Activated CD4-positive, alpha-beta T cell treated with anti-CD3 and anti-CD28 coated beads, Interleukin-2, amount 50 U/mL, for 4 hours (primary cell): ENCODE measurements around the gene APOOL.
"Not testable (repeated sequence)": the region's sequence is repeated elsewhere in the genome, so short reads cannot be mapped to it uniquely, and the experiment has no call there.

Experiments used
- DNase-seq, 2 experiments: peaks; one replicate each; pipeline ENCODE4 v3.0.0-alpha.2; 2020

Gene APOOL

GRCh38 chrX:85003655-85004244 is at the start of gene APOOL:
Gene APOOL, plus strand, starts transcription at chrX:85003877. Its CDS starts 36 bp downstream, at chrX:85003913.
- peak; percentile 57 to 62 for DNase-seq

DNA sequence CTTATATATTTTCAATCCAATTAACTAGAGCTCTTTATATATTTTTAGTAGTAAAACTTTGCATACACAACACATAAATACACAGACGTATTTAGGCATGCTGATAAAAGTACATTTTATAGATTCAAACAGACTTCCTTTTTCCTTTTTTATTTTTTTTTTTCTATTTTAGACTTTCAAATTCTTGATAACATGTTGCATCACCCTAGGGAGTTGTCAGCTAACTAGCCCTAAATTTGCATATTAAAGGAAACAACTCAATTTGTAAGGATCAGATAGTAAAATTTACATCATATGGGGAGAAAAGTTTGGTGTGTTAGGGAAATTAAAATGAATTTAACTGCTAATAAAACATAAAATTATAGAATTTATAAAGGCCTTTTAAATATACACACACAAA is 47.4 kb upstream of the APOOL start:
- DNase-seq, result no peak

- no peak for DNase-seq
These were observed 28.9 kb upstream of the APOOL start for GRCh38 chrX:84974803-84975202.

DNA sequence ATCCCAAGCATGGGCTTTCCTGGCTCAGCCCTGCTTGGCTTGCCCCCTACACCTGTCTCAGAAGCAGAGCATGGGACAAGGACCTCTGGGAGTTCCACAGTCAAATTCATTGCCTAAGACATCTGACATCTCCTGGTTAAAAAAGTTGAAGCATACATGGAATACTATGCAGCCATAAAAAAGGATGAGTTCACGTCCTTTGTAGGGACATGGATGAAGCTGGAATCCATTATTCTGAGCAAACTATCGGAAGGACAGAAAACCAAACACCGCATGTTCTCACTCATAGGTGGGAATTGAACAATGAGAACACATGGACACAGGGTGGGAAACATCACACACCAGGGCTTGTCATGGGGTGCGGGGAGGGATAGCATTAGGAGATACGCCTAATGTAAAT is 11.9 kb upstream of the APOOL start:
- DNase-seq, result not testable (repeated sequence)

- no peak for DNase-seq
These were observed 10.5 kb upstream of the APOOL start for GRCh38 chrX:84993150-84993549.

DNA sequence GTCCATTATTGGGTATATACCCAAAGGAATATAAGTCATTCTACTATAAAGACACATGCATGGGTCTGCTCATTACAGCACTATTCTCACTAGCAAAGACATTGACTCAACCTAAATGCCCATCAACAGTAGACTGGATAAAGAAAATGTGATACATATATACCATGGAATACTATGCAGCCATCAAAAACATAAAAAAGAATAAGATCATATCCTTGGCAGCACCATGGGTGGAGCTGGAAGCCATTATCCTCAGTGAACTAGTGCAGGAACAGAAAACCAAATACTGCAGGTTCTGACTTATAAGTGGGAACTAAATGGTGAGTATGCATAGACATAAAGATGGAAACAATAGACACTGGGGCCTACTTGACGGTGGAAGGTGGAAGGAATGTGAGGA is 2.3 kb upstream of the APOOL start:
- DNase-seq, result no peak

- no peak for DNase-seq
These were observed 578 bp downstream of the APOOL start for GRCh38 chrX:85004255-85004654.

DNA sequence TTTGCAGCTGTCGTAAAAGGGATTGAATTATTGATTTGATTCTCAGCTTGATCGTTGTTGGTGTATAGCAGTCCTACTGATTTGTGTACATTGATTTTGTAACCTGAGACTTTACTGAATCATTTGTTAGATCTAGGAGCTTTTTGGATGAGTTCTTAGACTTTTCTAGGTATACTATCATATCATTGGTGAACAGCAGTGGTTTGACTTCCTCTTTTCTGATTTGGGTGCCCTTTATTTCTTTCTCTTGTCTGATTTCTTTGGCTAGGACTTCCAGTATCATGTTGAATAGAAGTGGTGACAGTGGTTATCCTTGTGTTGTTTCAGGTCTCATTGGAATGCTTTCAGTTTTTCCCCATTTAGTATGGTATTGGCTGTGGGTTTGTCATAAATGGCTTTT is 8.4 kb downstream of the APOOL start:
- DNase-seq, result no peak

DNA sequence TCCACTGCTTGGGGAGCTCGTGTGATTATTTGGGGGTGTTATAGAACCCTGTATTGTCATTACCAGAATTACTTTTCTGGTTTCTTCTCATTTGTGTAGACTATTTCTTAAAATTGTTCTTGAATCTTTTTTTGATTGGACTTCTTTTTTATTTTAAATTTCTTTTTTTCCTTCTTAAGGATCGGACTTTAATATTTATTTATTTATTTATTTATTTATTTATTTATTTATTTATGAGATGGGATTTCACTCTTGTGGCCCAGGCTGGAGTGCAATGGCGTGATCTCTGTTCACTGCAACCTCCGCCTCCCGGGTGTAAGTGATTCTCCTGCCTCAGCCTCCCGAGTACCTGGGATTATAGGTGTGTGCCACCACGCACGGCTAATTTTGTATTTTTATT is 11.7 kb downstream of the APOOL start:
- DNase-seq, result not testable (repeated sequence)

DNA sequence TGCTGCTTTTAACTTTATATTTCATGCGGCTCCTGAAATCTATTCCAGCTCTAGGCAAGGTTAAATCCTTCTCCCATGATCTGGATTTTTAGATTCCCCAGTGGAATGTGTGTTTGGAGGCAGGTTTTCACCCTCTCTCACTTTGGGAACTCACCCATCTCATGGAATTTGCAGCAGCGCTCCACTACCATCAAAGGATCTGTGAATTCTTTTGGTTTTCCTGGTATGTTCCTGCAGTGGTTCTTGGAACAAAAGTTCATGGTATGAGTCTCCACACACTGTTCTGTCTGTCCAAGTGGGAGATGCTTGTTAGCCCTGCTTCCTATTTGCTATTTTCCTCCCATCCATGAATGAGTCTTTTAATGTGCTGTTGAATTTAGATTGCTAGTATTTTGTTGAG is 14.0 kb downstream of the APOOL start:
- no peak for DNase-seq

DNA sequence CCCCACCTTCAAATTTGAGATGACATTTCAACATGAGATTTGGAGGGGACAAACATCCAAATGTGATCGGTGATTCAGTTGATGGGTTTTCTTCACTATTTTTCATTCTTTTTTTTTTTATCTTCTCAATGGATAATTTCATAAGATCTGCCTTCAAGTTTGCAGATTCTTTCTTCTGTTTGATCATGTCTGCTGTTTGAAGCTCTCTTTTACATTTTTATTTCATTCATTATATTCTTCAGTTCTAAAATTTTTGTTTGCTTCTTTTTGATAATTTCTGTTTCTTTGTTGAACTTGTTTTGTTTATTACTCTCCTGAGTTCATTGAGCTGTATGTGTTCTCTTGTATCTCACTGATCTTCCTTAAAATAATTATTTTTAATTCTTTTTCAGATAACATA is 14.8 kb downstream of the APOOL start:
- DNase-seq, result no peak

- no peak for DNase-seq
These were observed 16.5 kb downstream of the APOOL start for GRCh38 chrX:85020216-85020615.

GRCh38 chrX:85024044-85024443 is 20.4 kb downstream of the APOOL start:
- DNase-seq, result no peak

DNA sequence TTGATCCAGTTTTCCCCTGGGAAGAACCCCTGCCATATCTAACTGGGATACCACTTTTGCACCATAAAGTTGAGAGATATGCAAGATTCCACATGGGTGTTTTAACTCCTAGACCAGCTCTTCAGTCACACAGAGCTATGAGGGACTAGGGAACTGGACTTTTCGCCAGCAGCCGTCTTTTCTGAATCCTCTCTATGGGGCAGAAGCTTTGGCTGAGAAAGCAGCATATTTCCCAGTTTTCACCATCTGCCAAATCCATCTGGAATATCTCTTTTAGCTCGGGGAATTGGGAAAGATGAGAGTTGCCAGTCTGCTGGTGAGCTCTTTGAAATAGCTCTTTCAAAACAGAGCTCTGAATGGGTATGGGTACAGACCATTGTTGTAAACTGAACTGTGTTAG is 20.9 kb downstream of the APOOL start:
- DNase-seq, result no peak

DNA sequence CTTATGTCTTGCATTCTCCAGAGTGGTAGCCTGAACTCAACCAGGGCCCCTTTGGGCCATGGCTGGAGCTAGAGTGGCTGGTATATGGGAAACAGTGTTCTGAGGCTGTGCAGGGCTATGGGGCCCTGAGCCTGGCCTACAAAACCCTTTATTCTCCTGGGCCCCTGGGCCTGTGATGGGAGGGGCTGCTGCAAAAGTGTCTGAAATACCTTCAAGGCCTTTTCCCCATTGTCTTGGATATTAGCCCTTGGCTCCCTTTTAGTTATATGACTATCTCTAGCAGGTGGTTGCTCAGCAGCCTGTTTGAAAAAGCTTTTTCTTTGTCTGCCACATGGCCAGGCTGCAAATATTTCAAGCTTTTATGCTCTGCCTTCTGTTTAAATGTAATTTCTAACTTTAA is 22.5 kb downstream of the APOOL start:
- no peak for DNase-seq

DNA sequence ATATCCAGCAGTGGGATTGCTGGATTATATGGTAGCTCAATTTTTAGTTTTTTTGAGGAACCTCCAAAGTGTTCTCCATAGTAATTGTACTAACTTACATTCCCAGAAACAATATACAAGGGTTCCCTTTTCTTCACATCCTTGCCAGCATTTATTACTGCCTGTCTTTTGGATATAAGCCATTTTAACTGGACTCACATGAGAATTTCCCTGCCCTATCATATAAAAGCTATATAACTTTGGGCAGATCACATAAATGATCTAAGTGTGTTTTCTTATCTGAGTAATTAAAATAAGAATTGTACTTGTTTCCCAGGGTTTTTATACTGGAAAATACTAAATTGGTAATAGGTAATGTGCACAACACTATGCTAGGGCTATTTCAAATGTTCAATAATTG is 25.4 kb downstream of the APOOL start:
- no peak for DNase-seq

GRCh38 chrX:85031505-85031904 is 27.8 kb downstream of the APOOL start:
- no peak for DNase-seq

DNA sequence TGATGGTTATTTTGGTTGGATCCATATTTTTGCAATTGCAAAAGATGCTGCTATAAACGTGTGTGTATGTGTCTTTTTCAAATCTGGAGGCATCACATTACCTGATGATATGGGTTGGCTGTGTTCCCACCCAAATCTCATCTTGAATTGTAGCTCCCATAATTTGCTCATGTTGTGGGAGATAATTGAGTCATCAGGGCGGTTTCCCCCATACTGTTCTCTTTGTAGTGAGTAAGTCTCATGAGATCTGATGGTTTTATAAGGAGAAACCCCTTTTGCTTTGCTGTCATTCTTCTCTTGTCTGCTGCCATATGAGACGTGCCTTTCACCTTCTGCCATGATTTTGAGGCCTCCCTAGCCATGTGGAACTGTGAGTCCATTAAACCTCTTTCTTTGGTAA is 33.4 kb downstream of the APOOL start:
- no peak for DNase-seq

DNA sequence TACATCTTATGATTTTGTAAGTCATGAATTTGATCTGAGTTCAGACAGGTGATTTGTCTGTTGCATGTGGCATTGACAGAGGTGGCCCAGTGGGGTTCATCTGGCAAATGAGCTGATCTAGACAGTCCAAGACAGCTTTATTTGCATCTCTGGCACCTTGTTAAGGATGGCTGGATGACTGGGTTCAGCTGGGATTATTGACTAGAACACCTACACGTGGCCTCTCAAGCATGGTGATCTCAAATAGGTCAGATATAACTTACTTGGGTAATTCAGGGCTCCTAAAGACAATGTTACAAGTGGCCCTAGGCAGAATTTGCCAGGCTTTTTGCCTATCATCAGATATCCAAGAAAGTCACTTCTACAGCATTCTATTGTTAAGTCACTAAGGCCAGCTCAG is 48.0 kb downstream of the APOOL start:
- DNase-seq, result no peak

DNA sequence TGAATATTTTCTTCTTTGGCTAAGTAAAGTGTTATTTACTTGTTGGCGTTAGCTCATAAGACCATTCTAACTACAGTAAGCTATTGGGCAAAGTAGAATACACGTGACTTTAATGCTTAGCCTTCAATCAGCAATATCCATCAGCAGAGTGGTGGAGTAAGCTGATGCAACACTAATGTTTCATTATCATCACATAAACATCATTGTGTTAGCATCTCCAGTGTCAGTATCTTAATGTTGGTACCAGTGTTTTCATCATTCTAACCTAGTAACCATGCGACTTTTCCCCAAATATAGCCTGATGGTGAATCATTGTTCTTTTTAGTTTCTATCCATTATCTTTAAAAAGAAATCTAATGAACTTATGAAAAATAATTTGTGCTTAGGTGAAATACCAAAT is 48.5 kb downstream of the APOOL start:
- no peak for DNase-seq

DNA sequence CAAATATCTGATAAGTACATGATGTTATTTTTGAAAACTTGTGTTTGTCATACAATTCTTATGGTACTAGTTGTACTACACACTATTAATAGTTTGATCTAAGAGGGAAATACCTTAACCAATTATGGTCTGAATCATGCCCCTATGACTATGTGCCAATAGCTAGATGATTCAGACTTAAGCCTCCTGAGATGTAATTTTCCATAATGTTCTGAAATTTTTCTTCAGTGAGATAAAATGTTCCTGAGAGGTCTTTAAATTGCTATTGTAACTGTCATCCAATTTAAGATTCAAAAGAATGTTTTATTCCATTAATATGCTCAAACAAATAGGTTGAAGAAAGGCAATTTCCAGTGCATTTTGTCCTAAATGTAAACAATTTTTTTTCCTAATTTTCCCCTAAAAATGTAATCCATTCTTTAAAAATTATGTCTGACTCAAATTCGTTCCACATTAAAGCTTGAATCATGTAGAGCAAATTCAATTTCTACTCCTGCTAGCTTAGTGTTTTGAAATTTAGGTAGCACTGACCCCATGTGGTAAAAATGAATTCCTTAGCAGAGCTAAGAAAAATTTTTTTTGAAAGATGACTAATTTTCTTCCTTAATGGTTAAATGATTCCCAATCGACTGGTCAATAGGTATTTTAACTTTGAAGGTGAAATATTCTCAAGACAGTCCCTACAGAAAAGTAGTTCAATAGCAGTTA is 49.1 kb downstream of the APOOL start:
- no peak for DNase-seq

DNA sequence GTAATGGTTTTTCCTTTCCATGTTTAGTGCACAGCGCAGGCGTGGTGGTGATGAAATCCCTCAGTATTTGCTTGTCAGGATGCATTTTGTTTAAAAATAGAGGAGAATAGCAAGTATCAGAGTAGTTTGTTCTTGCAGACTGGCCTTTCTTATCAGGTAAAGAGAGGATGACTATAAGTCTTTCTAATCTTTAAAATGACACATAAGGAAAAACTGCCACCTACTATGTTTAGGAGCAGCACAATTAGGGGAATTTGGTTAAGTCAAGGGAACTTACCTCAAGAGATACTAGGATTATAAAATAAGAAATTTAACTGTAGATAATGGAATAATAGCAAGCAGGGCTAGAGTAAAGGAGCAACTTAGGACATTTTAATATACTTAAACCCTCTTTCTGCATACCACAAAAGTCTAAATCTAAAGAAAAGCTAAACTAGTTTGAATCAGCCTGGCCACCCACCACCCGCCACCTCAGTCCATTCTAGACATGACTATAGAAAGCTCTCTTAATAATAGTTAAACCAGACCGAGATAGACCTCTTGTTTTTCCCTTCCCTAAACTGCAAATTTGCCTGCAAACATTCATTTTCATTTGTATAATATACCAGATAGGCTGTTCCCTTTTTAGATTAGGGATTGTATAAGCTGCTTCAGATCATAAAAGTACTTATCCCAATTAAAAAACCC is 62.0 kb downstream of the APOOL start:
- no peak for DNase-seq

DNA sequence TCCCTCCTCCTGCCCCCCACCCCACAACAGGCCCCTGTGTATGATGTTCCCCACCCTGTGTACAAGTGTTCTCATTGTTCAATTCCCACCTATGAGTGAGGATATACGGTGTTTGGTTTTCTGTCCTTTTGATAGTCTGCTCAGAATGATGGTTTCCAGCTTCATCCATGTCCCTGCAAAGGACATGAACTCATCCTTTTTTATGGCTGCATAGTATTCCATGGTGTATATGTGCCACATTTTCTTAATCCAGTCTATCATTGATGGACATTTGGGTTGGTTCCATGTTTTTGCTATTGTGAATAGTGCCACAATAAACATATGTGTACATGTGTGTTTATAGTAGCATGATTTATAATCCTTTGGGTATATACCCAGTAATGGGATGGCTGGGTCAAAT is 73.6 kb downstream of the APOOL start:
- DNase-seq, result not testable (repeated sequence)

GRCh38 chrX:85084770-85085393 is 81.2 kb downstream of the APOOL start:
- DNase-seq, result no peak
